ENCODE measurements around the gene SBF2. TPM values are rescaled to one million over a fixed set of nuclear protein-coding genes. Genes with fewer than 3 reads are reported as not detected.

SBF2 gene
- total RNA-seq, 2 experiments from 2014 or later = 14.2 to 15.2 TPM

GRCh38 chr11:9982796-9983579, 311.0 kb downstream of the SBF2 start:
- POLR2A ChIA-PET = no interaction called here
- Mint-ChIP-seq H3K36me3 (ENCODE audit: low read depth) (peaks cover 52% of the 10 kb centered on the region), H3K27me3 (no peaks in the 10 kb centered on the region), H3K27ac (no peak overlapping the region), H3K9me3 (no peaks in the 10 kb centered on the region), H3K4me3 (no peak overlapping the region), H3K4me1 (ENCODE audit: low read depth) (no peaks in the 10 kb centered on the region)
- H3K9me3 ChIP-seq (ENCODE audit: control insufficient read depth in 1 of 2, insufficient read depth in 1 of 2, low read length in 2 of 2) = no peaks in the 10 kb centered on the region
- ATAC-seq (ENCODE audit: poor library complexity) = no peak
- DNase-seq = no peak
- intact Hi-C loops (cut with DNase I, micrococcal nuclease) = no loop called here
- H3K36me3 ChIP-seq (ENCODE audit: insufficient read depth, low read length) = peaks cover 3% of the 10 kb centered on the region
- H3K27ac ChIP-seq (ENCODE audit: low read depth in 1 of 2, low read length in 2 of 2) = no peak overlapping the region
- no peak for TF ChIP-seq CTCF (IDR thresholded peaks at IDR 0.05)
- CTCF ChIA-PET = interaction anchor here (0.9 kb wide), 1 partner anchor 25 kb away, joined by 3 read pairs; no protein-coding TSS in a partner anchor
- no peaks in the 10 kb centered on the region for H3K4me1 ChIP-seq (ENCODE audit: insufficient read depth, low read length)
- no peaks in the 10 kb centered on the region for H3K27me3 ChIP-seq (ENCODE audit: control insufficient read depth in 1 of 2, insufficient read depth in 2 of 2, low read length in 2 of 2)
- no peak overlapping the region for H3K4me3 ChIP-seq (ENCODE audit: low read length)

- Mint-ChIP-seq H3K4me3 (no peak overlapping the region), H3K4me1 (ENCODE audit: low read depth) (no peaks in the 10 kb centered on the region), H3K36me3 (ENCODE audit: low read depth) (peaks cover 45% of the 10 kb centered on the region), H3K27me3 (no peaks in the 10 kb centered on the region), H3K27ac (no peak overlapping the region), H3K9me3 (no peaks in the 10 kb centered on the region)
- Histone ChIP-seq H3K9me3 (ENCODE audit: control insufficient read depth in 1 of 2, insufficient read depth in 1 of 2, low read length in 2 of 2) (no peaks in the 10 kb centered on the region), H3K27ac (ENCODE audit: low read depth in 1 of 2, low read length in 2 of 2) (no peak overlapping the region), H3K4me3 (ENCODE audit: low read length) (no peak overlapping the region), H3K4me1 (ENCODE audit: insufficient read depth, low read length) (no peaks in the 10 kb centered on the region), H3K27me3 (ENCODE audit: control insufficient read depth in 1 of 2, insufficient read depth in 2 of 2, low read length in 2 of 2) (no peaks in the 10 kb centered on the region), H3K36me3 (ENCODE audit: insufficient read depth, low read length) (peaks cover 3% of the 10 kb centered on the region)
- ATAC-seq (ENCODE audit: poor library complexity) (no peak), DNase-seq (no peak)
- no peak for TF ChIP-seq CTCF (IDR thresholded peaks at IDR 0.05)
- intact Hi-C loops (cut with DNase I, micrococcal nuclease) = no loop called here
- ChIA-PET CTCF (interaction anchor here (0.9 kb wide), 1 partner anchor 25 kb away, joined by 3 read pairs; no protein-coding TSS in a partner anchor), POLR2A (no interaction called here)
Observed at GRCh38 chr11:9982127-9982795, 311.8 kb downstream of the SBF2 start.

GRCh38 chr11:9980931-9981330, 313.1 kb downstream of the SBF2 start:
- H3K27ac Mint-ChIP-seq = no peak overlapping the region
- H3K36me3 ChIP-seq (ENCODE audit: insufficient read depth, low read length) = peaks cover 3% of the 10 kb centered on the region
- CTCF ChIA-PET = no interaction called here

More at GRCh38 chr11:9980931-9981330, 313.1 kb downstream of the SBF2 start:
- Mint-ChIP-seq H3K4me1 (ENCODE audit: low read depth) (no peaks in the 10 kb centered on the region), H3K4me3 (no peak overlapping the region), H3K36me3 (ENCODE audit: low read depth) (peaks cover 32% of the 10 kb centered on the region), H3K9me3 (no peaks in the 10 kb centered on the region), H3K27me3 (no peaks in the 10 kb centered on the region)
- Histone ChIP-seq H3K27ac (ENCODE audit: low read depth in 1 of 2, low read length in 2 of 2) (no peak overlapping the region), H3K4me3 (ENCODE audit: low read length) (no peak overlapping the region), H3K27me3 (ENCODE audit: control insufficient read depth in 1 of 2, insufficient read depth in 2 of 2, low read length in 2 of 2) (no peaks in the 10 kb centered on the region), H3K9me3 (ENCODE audit: control insufficient read depth in 1 of 2, insufficient read depth in 1 of 2, low read length in 2 of 2) (no peaks in the 10 kb centered on the region), H3K4me1 (ENCODE audit: insufficient read depth, low read length) (no peaks in the 10 kb centered on the region)
- POLR2A ChIA-PET = no interaction called here
- intact Hi-C loops (cut with DNase I, micrococcal nuclease) = no loop called here
- no peak for TF ChIP-seq CTCF (IDR thresholded peaks at IDR 0.05)
- DNase-seq (no peak), ATAC-seq (ENCODE audit: poor library complexity) (no peak)
